Smooth muscle cell of the brain vasculature (primary cell): ENCODE results near the gene SEMA3G.

ENCODE experiments used
- DNase-seq: peaks from one replicate; pipeline ENCODE4 v3.0.0-alpha.2; 2012; ENCODE audit warnings: low read depth, low spot score

SEMA3G gene

DNA sequence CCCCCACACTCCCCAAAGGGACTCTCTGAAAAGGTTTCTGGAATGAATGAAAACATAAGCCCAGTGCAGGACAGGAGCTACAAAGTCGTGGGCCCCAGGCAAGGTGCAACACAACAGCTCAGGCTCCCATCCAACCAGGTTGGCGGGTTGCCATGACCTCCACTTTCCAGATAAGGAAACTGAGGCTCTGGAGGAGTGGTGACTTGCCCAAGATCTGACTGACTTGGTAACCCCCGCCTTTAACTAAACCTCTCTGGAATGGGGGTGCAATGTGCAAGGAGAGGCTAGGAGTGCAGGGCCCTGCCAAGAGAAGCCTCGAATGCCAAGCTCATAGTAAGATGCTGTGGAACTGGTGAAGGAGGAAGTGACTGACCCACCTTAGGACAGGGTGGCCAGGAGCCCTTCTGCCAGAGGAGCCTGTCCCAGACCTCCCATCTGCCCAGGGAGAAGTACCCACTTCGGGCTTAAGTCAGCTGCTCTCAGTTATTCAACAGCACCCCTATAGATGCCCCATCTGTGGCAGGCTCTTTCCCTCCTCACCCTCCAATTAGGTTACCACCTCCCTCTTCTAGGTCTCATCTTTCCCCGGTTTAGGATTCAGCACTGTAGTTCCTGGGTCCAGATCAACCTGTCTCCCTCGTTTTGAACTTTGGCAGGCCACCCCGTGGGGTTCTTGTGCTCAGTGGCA is 9.5 kb upstream of the SEMA3G start:
- DNase-seq, result no peak

DNA sequence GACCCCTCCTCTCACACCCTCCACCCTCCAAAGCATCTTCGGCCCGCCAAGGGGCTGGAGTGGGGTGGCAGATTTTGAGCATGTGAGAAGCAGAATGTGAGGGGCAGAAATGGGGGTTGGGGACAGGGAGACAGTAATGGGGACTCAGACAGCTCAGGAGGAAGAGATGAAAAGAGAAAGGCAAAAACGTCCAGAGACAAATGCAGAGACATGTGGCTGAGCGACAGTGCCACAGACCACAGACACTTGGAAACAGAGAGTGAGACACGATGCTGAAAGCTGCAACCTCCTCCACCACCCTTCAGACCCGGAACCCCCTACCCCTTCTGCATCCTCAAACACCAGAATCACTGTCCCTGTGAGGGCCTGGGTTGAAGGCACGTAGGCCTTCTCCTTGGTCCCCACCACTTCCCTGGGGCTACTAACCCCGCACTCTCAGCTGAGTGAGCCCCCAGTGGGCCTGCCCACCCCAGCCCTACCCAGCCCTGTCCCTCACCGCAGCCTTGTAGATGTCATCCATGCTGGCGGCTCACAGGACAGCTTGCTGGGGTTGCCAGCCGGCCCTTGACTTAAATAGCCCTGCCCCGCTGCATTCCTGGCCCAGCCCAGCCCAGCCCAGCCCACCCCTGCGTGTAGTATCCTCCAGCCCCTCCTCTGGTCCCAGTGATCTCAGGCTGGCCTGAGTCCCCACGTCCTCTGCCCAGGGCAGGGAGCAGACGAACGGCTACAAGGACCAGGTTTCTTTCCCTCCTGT is 8.8 kb upstream of the SEMA3G start, which contains the start of gene TNNC1:
TNNC1 (minus strand) TSS at position 546 of the 754 bp plus-strand sequence; CDS start at position 520, 26 bp downstream.
- DNase-seq, result no peak

DNA sequence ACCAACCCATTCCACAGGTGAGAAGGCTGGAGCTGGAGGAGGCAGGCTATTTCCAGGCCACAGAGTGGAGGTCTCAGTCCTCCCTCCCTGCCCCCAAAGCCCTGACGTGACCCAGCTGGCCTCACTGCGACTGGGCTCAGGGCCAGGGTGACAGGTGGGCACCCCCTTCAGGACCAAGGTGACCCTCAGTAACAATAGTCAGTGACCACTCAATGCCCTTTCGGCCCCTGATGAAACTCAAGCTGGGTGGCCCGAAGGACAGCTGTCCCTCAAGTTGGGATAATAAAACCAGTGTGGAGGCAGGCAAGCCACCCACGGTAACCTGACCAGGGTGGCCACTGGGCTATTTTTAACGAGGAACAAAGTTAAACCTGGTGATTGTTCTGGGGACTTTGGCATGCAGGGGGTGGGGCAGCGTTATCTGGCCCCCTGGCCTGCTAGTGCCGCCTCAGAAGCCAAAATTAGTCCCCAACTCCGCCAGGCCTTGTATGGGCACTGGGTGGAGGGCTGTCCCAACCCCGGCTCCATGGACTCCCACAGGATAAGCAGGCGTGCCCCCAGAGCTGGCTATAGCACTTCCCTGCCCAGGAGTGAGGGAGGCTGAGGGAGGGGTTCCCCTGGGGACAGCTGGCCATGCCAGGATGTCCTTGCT is 7.8 kb upstream of the SEMA3G start:
- no peak for DNase-seq

DNA sequence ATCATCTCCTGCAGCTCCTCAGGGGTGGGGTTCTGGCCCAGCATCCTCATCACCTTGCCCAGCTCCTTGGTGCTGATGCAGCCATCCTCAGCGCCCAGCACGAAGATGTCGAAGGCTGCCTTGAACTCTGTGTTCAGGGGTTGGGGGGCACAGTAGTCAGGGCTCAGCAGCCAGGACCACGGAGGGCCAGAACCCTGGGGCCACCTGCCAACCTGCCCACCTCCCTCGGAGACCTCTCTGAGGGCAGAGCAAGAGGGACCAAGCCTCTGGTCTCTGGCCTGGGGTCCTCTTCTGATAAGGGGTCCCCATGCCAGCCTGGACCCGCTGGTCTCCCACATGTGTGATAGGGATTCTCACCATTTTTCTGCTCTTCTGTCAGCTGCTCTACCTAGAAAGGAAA is 7.2 kb upstream of the SEMA3G start:
- DNase-seq, result no peak

DNA sequence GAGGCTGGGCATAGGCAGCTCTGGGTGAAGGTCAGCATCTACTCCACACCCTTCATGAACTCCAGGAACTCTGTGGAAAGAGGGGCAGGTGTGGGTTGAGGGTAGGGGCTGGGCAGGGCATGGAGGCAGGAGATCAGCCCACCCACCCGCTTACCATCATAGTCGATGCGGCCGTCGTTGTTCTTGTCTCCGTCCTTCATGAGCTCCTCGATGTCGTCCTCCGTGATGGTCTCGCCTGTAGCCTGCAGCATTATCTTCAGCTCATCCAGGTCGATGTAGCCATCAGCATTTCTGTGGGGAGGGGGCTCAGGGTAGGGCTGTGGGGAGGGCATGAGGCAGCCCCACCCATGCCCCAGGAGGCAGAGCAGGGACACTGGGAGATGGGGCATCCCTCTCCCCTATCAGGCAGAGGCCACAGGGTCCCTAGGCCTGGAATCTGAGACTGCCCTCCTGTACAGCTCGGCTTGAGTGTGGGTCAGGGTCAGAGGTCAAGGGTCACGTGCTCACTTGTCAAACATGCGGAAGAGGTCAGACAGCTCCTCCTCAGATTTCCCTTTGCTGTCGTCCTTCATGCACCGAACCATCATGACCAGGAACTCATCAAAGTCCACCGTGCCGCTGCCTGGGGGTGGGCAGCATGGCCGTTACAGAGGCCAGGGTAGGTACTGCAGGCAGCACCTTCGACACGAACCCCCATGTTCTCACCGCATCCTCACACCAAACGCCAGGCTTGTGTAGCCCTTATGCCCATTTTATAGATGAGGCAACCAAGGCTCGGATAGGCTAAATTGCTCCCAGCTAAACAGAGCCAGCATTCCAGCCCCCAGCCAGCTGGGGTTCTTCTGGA is 6.6 kb upstream of the SEMA3G start:
- no peak for DNase-seq

DNA sequence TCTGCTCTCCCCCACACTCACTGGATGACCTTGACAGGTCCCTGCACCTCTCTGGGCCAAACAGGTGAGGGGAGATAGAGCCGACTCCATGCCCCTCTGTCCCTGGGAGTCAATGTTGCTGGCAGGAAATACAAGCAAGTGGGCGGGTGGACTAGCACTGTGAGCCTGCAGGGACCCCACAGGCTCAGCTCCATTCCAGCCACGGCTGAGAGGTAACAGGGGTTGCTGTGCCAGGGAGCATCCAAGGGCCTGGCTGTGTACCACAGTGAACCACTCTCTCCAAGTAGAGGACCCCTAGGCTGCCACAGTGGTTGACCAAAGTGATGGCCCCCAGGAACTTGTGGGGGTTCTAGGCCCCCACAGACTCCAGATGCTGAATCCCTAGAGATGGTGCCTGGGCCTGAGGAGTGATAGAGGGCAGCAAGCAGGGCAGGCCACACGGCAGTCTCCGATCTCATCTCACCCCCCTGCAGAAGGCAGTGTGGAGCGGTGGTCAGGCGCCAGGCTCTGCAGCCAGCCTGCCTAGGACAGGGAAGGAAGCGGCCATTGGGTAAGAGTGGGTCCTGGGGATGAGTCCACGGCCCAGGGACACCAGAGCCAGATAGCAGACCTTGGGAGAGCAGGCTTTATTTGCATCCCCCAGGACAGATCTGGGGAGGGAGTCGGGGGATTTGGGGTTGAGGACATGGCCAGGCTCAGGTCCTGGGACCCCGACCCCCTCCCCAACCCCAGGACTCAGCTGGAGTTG is 5.8 kb upstream of the SEMA3G start:
- no peak for DNase-seq

DNA sequence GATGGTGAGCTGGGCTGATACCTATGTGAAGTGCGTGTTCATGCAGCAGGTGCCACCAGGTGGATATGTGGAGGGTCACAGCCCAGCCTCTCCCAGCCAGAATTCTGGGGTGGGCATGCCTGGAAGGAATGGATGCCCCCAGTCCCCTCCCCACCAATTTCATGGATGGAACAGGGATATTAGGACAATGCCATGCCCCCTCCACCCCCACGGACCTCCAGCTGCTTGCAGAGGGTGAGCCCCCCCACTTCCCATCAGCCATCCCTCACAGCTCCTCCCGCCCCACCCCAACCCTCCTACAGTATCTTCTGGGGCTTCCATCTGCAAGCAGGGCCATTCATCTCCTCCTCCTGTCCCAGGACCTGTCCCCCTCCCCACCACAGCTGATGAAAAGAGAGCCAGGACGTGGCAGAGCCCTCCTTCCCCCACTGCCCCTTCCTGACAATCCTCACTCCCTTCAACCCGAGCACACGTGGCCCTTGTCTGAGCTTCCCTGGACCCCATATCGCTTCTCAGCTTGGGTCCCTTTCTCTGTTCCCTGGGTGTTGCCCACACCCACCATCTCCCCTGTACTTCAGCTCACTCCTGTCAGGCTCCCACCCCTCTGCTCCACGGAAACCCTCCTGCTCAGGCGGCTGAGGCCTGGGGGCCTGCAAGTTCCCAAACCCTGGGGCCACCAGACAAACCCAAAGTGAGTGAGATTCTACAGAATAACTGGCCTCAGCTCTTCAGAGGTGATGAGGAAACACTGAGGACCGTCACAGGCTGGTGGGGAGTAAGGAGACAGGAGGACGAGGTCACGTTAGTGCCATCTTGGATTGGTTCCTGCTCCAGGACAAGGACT is 2.8 kb upstream of the SEMA3G start:
- DNase-seq, result no peak

DNA sequence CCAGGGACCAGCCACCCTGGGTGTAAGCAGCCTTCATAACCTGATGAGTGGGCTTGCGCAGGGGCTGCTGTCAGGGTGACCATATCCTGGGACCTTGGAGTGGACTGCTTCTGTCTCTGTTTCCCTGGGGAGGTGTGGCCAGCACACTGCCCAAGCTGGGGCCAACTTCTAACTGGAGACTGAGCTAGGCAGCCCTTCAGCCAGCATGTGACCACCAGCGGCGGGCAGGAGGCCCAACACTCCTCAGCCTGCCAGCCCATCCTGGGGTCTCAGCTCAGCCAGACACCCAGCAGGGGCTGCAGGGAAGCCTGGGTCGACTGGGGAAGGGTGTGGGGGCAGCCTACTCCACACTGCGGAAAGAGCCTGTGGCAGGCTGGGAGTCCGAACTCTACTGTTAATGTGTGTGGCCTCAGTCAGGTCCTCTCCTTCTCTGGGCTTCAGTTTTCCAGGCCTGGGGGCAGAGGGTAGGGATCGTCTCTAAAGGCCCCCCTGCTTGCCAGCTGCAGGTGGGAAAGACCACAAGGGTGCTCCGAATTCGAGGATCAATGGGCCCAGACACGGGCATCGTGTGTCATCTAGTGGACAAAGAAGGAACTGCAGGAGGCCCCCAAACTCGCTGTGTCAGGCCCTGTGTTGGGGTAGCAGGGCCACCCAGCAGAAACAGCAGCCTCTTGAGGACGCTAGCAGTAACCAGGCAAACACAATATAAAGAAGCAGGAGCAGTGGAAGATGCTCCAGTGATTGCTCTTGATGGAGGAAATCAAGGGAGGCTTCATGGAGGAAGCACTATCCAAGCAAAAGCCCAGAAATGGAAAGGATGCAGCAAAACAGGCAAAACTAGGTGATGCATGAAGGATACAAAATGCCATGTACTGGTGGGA is 2.0 kb upstream of the SEMA3G start:
- DNase-seq, result no peak

DNA sequence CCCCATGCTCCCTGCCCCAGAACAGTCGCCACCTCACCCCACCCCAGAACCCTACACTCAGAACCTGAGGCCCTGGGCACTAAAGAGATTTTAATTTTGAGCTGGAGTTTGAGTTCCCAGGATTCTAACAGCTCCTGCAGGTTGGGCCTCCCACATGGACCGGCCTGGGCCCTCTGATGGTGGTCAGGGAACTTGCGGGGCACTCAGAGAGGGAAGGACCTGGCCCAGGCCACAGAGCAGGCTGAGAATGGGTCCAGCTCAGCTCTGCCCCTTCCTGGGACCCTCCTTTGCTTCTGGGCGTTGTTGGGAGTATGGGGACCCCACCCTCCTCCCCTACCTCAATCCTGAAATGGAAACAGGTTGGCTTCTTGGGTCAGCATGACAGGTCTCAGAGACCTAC is 1.1 kb upstream of the SEMA3G start:
- DNase-seq, result no peak

DNA sequence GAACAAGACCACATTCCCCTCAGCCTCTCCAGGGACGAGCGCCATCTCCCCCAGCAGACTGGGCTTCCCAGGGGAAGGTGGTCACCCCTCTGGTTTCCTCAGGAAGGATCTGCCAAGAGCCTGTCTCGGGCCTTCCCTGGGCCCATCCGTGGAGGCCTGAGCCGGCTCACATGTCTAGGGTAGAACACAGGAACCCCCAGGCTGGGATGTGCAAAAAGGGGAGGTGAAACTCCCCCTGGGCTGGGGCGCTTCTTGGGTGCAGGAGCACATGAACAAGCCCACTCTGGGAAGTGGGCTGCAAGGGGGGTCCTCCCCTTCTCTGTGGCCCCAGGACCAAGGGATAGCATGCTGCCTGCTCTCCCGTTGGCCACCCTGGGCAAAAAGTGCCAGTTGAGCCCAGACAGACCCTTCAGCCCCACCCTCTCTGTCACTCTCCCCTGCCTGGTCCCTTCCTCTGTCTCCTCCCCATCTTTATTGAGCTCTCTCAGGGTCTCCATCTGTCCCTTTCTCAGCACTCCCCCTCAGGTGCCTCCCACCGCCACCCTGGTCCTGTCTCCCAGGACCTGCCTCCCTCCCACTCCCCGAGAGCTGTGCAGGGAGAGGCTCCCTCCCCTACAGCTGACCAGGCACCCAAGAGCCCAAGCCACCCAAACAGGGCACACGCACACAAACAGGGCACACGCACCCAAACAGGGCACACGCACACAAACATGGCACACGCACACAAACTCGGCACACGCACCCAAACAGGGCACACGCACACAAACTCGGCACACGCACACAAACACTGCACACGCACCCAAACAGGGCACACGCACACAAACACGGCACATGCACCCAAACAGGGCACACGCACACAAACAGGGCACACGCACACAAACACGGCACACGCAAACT is 864 bp downstream of the SEMA3G start:
- DNase-seq, result no peak

DNA sequence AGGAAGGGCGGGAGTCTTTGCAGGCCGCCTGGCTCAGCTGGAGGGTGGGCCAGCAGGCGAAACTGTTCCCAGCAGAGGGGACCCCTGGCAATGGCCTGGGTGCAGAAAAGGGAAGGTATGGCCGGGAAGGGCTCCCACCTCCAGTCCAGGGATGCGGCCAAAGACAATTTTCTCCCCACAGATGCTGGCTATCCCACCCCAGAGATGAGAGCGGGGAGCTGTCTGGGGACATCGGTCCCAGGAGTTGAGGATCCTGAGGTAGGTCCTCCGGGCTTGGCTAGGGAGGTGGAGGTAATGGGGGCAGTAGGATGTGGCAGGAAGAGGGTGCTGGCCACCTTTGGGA is 1.7 kb downstream of the SEMA3G start:
- no peak for DNase-seq

DNA sequence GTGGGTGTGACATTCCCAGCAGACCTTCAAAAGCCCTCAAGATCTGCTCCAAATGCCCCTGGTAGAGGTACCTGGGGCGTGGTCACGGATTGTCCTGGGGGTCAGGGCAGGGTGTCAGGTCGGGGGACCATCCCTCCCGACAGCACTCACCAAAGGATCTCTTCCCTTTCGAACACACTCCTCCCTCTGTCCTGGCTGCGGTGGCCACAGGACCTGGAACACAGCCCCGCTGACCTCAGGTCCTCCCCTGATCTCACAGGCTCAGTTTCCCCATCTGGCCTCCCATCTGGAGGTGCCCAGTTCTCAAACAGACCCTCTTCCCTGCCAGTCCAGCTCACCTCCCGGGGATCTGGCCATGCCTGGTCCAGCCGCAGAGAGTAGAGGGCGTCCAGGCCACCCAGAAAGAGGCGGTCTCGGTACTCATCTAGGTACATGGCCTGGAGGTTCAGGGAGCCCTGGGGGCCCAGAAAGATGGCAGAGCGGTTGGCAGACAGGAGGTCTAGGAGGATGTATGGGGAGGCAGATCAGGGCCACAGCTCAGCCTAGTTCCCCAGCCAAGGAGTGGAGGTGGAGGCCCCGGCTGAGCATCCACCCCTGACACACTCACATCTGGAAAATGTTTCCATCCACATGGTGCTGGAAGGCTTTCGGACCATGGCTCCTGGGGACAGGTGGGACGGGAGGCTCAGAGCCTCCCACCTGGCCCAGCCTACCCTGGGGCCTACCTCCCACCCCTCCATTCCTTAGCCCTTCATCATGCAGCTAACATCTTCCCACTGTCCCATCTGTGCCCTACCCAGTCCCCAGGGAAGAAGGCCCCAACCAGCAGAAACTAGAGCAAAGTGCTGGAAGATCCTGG is 2.3 kb downstream of the SEMA3G start:
- DNase-seq, result no peak

DNA sequence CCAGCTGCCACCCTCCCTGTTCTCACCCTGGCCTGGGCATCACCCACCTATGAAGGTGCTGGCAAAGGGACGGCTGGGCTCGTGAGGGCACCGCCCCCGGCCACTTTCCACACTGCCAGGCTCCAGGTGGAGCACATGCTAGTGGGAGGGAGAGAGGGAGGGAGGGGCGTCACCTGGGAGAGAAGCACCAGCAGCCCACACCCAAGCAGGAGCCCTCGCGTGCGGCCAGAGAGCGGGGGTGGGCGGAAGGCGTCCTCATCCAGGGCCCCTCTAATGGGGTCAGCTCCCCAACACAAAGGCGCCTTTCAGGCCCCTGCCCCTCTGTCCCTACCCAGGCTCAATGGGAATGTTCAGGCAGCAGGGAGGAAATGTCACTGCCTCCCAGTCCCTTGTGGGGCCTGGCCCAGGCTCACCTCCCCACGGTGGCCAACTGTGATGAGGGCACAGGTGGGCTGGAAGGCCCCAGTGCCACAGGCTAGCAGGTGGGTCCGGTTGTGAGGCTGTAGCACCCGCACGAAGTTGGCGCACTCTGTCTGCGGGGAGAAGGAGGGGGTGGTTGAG is 3.1 kb downstream of the SEMA3G start:
- DNase-seq, result no peak

DNA sequence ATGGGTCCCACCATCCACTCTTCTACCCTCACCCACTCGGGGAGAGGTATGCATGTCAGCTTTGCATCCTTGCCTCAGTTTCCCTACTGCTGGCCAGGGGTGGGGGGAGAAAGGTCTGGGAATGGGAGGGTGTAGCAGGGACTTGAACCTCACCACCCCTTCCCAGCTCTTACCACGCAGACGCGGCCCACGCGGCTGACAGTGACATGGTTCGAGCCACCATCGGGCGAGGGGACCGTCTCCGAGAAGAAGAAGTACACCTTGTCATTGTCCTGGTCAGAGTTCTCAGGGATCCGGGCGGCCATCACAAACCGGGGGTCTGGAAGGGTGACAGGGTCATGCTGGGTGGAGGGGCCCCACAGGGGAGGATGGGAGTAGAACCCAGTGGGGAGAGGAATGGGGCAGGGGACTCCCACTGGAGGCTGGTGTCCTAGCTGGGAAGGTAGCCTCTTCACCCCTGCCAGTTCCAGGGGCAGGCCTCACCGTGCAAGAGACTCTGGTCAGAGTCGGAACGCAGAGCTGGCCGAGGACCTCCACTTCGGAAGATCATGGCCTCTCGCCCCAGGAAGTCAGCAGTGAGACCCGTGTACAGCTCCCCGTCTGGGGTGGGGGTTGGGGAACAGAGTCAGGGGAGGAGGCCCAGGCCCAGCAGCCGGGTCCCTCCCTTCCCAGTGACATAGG is 3.7 kb downstream of the SEMA3G start:
- DNase-seq, result no peak

DNA sequence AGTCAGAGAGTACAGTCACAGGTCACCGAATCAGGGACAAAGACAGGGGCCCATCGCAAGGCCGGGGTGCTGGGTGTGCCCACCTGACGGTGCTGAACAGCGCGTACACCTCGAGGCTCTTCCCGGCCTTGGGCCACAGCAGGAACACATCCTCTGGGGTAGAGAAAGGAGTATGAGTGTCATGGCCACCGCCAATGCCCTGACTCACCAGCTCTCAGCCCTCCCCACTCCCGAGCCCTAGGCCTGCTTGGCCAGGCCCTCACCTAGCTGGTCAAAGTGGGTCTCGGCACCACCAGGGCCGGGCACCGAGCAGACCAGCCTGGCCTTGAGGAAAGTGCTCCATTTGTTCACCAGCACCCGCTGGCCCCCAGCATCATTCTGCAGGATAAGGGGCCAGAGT is 4.2 kb downstream of the SEMA3G start:
- no peak for DNase-seq

DNA sequence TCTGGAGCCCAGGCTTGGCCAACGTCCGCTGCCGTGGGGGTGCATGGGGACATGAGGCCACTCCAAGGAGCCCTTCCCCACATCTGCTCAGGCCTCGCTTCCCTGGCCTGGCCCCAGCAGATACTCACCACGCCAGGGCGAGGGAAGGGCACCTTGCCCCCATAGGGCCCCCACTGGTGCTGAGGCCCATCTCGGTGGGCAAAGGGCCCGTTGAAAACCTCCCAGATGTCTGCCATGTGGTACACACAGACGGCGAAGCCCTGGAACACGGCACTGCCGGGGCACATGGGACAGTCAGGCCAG is 4.7 kb downstream of the SEMA3G start:
- DNase-seq, result no peak
